ENCODE results near the gene CHST7.

- TF ChIP-seq, protein P1, sequence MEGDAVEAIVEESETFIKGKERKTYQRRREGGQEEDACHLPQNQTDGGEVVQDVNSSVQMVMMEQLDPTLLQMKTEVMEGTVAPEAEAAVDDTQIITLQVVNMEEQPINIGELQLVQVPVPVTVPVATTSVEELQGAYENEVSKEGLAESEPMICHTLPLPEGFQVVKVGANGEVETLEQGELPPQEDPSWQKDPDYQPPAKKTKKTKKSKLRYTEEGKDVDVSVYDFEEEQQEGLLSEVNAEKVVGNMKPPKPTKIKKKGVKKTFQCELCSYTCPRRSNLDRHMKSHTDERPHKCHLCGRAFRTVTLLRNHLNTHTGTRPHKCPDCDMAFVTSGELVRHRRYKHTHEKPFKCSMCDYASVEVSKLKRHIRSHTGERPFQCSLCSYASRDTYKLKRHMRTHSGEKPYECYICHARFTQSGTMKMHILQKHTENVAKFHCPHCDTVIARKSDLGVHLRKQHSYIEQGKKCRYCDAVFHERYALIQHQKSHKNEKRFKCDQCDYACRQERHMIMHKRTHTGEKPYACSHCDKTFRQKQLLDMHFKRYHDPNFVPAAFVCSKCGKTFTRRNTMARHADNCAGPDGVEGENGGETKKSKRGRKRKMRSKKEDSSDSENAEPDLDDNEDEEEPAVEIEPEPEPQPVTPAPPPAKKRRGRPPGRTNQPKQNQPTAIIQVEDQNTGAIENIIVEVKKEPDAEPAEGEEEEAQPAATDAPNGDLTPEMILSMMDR (IDR thresholded peaks at IDR 0.05), result no peak
- no peak for TF ChIP-seq POLR2A (IDR thresholded peaks at IDR 0.05)
Observed at GRCh38 chrX:46597208-46597607, 23.6 kb downstream of the CHST7 start.
